ENCODE measurements around the gene IPO4. TPM values are rescaled to one million over a fixed set of nuclear protein-coding genes. Genes with fewer than 3 reads are reported as not detected.
"Not testable (repeated sequence)": the region's sequence is repeated elsewhere in the genome, so short reads cannot be mapped to it uniquely, and the experiment has no call there.

The IPO4 gene
- total RNA-seq, 1 donor from 2014 or later: 41.5 TPM

- no peak for DNase-seq (ENCODE audit: extremely low read depth, low read depth, low spot score)
These were observed 30.5 kb upstream of the IPO4 start for GRCh38 chr14:24219080-24219479.

- DNase-seq (ENCODE audit: extremely low read depth, low read depth, low spot score): not testable (repeated sequence)
These were observed 28.3 kb upstream of the IPO4 start for GRCh38 chr14:24216876-24217275.

GRCh38 chr14:24216345-24216699, 27.7 kb upstream of the IPO4 start:
- no peak for DNase-seq (ENCODE audit: extremely low read depth, low read depth, low spot score)

- no peak for DNase-seq (ENCODE audit: extremely low read depth, low read depth, low spot score)
These were observed 27.1 kb upstream of the IPO4 start, which contains the start of gene MDP1 for GRCh38 chr14:24215495-24216344. Gene MDP1 (minus strand): TSS chr14:24216066. CDS start chr14:24215955, 111 bp downstream.

GRCh38 chr14:24213866-24214662, 25.4 kb upstream of the IPO4 start:
- DNase-seq (ENCODE audit: extremely low read depth, low read depth, low spot score): no peak

- DNase-seq (ENCODE audit: extremely low read depth, low read depth, low spot score): peak; percentile 78
These were observed 24.6 kb upstream of the IPO4 start, which contains the start of gene CHMP4A for GRCh38 chr14:24212924-24213865. Gene CHMP4A (minus strand): TSS chr14:24213488. CDS start chr14:24213439, 49 bp downstream.

- DNase-seq (ENCODE audit: extremely low read depth, low read depth, low spot score): no peak
These were observed 22.7 kb upstream of the IPO4 start for GRCh38 chr14:24211311-24211710.

GRCh38 chr14:24207625-24208024, 19.0 kb upstream of the IPO4 start:
- no peak for DNase-seq (ENCODE audit: extremely low read depth, low read depth, low spot score)

- DNase-seq (ENCODE audit: extremely low read depth, low read depth, low spot score): no peak
These were observed 18.5 kb upstream of the IPO4 start for GRCh38 chr14:24207104-24207551.

GRCh38 chr14:24206260-24207103, 17.9 kb upstream of the IPO4 start:
- no peak for DNase-seq (ENCODE audit: extremely low read depth, low read depth, low spot score)

GRCh38 chr14:24204163-24205146, 15.8 kb upstream of the IPO4 start:
- DNase-seq (ENCODE audit: extremely low read depth, low read depth, low spot score): no peak

GRCh38 chr14:24203249-24203886, 14.8 kb upstream of the IPO4 start:
- DNase-seq (ENCODE audit: extremely low read depth, low read depth, low spot score): not testable (repeated sequence)

- DNase-seq (ENCODE audit: extremely low read depth, low read depth, low spot score): not testable (repeated sequence)
These were observed 13.9 kb upstream of the IPO4 start for GRCh38 chr14:24202538-24202937.

GRCh38 chr14:24198814-24199524, 10.4 kb upstream of the IPO4 start:
- DNase-seq (ENCODE audit: extremely low read depth, low read depth, low spot score): no peak

- DNase-seq (ENCODE audit: extremely low read depth, low read depth, low spot score): no peak
These were observed 8.4 kb upstream of the IPO4 start for GRCh38 chr14:24197056-24197450.

- DNase-seq (ENCODE audit: extremely low read depth, low read depth, low spot score): no peak
These were observed 7.7 kb upstream of the IPO4 start for GRCh38 chr14:24196071-24197055.
